ENCODE data around the gene HTR2B.

Gene HTR2B

DNA sequence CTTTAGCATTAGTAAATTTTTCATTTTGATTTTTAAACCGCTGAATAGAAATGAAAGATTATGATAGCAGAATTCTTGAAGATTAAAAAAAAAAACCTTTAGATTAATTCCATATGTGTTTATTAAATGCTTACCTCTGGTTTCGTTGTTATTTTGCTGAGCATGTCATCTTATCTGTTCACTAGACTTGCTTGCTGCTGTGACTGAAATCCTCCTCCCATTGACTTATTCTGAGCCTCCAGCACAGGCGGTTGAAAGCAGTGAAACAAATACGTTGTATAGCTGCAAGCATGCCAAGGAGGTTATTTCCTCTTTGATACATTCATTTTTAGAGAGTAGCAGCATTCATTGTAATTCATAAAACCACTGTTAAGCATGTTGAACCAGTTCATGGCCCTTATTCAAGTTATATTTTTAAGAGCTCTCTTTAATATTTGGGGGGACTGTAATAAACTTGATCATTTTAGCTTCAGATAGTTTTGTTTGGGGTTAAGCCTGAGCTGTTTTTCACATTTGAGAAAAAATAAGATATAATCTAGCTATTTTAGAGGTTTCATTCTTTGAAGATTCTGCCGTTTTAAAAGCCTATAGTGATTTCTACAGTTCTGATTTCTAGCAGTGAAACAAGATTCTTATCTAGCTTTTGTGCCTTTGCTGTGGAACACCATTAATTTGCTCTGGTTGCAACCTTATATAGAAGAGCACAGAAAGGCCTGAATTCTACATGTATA, at the start of gene HTR2B:
HTR2B (minus strand) TSS at position 205 of the 731 bp plus-strand sequence. CDS start 1,278 bp downstream, outside the sequence.
- DNase-seq (ENCODE audit: low read depth): no peak
- Histone ChIP-seq H3K9ac (ENCODE audit: low read length) (peak within 1 kb of the TSS; percentile 65), H3K27me3 (replicated peaks; ENCODE audit: control insufficient read depth, insufficient read depth, low read length) (no peaks in the 10 kb centered on the region), H3K36me3 (ENCODE audit: control insufficient read depth, insufficient read depth, low read length, severe bottlenecking) (peaks cover 3% of the 10 kb centered on the region), H3K4me3 (ENCODE audit: low read length) (peak within 1 kb of the TSS; percentile 69), H3K4me1 (ENCODE audit: control insufficient read depth, insufficient read depth, low read length) (peaks cover 35% of the 10 kb centered on the region), H3K9me3 (ENCODE audit: control insufficient read depth, low read length) (no peaks in the 10 kb centered on the region)

DNA sequence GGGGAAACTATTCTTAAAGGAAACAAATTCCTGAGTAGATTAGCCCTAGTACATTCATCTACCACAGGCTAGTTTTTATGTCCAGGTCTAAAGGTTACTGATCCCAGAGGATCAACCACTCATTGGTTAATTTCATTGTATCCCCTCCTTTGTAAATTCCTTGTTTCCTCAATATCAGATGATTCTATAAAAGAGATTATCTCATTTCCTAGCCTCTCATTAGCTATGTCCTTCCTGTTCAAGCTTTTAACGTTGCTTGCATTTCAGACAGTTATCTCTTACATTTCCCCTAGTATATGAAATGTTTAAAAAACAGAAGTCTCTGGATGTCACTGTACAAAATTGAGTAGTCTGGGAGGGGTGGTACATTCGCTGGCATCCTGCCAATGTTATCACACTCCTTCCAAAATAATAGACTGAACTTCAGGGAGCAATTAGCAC, 49.4 kb upstream of the HTR2B start:
- Histone ChIP-seq H3K4me1 (ENCODE audit: control insufficient read depth, insufficient read depth, low read length) (peaks cover 36% of the 10 kb centered on the region), H3K27me3 (replicated peaks; ENCODE audit: control insufficient read depth, insufficient read depth, low read length) (no peaks in the 10 kb centered on the region), H3K36me3 (ENCODE audit: control insufficient read depth, insufficient read depth, low read length, severe bottlenecking) (peaks cover 67% of the 10 kb centered on the region), H3K4me3 (ENCODE audit: low read length) (no peak overlapping the region), H3K9ac (ENCODE audit: low read length) (peak overlapping the region; percentile 56), H3K9me3 (ENCODE audit: control insufficient read depth, low read length) (no peaks in the 10 kb centered on the region)
- DNase-seq (ENCODE audit: low read depth): no peak

DNA sequence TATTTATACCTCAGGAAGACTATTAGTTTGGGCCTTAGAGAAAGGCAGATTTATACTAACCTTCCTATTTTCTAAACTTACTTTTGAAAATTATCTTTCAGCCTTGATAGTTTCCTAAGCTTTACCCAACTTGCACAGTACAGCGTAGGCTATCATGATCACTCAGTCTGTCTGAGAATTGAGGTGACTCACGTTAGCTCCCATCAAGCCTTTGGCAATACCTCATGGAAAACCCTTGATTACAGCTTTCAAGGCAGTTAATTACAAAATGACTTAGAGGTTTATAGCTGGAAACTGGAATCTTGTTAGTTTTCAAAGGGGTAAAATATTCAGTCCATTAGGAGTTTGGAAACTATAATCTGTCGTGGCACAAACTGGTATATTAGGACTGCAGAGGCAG, 47.2 kb upstream of the HTR2B start:
- Histone ChIP-seq H3K36me3 (ENCODE audit: control insufficient read depth, insufficient read depth, low read length, severe bottlenecking) (peaks cover 89% of the 10 kb centered on the region), H3K4me1 (ENCODE audit: control insufficient read depth, insufficient read depth, low read length) (peaks cover 37% of the 10 kb centered on the region), H3K4me3 (ENCODE audit: low read length) (no peak overlapping the region), H3K9me3 (ENCODE audit: control insufficient read depth, low read length) (no peaks in the 10 kb centered on the region), H3K27me3 (replicated peaks; ENCODE audit: control insufficient read depth, insufficient read depth, low read length) (no peaks in the 10 kb centered on the region), H3K9ac (ENCODE audit: low read length) (peak overlapping the region; percentile 11)
- DNase-seq (ENCODE audit: low read depth): no peak

DNA sequence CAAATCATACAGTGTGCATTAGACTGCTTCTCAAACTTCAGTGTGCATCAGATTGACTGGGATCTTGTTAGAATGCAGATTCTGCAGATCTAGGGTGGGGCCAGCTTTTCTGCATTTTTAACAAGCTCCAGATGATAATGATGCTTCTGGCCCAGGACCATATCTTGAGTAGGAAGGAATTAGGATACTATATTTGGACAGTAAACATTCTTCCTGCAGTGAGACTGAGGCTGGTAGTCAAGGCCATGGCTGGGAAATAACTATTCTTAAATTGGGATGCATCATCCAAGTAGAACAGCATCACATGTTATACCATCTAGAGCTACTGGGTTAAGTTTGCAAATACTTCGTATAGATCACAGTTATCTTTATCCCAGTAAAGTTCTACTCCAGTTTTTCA, 45.2 kb upstream of the HTR2B start:
- peak overlapping the region; percentile 63 for H3K9ac ChIP-seq (ENCODE audit: low read length)
- DNase-seq (ENCODE audit: low read depth): peak; percentile 70
- peaks cover 91% of the 10 kb centered on the region for H3K36me3 ChIP-seq (ENCODE audit: control insufficient read depth, insufficient read depth, low read length, severe bottlenecking)
- H3K4me1 ChIP-seq (ENCODE audit: control insufficient read depth, insufficient read depth, low read length): peaks cover 37% of the 10 kb centered on the region
- H3K27me3 ChIP-seq (replicated peaks; ENCODE audit: control insufficient read depth, insufficient read depth, low read length): no peaks in the 10 kb centered on the region
- H3K4me3 ChIP-seq (ENCODE audit: low read length): no peak overlapping the region
- H3K9me3 ChIP-seq (ENCODE audit: control insufficient read depth, low read length): no peaks in the 10 kb centered on the region

DNA sequence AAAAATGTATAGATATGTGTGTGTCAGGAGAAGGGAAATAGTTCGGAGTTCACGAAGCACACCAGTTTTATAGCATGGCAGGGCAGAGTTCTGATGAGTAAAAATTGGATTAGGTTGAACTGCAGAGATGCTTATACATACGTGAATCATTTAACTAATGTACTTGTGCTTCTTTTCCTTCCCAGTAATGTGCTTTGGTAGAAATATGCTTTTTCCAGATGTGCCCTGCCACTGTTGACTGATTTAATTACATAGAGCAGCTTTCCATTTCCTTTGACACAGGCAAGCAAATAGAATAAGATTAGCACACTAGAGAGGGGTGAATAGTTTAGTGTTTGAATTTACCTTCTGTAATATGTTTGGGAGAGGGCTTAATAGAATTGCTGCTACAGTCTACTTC, 44.6 kb upstream of the HTR2B start:
- Histone ChIP-seq H3K4me1 (ENCODE audit: control insufficient read depth, insufficient read depth, low read length) (peaks cover 35% of the 10 kb centered on the region), H3K36me3 (ENCODE audit: control insufficient read depth, insufficient read depth, low read length, severe bottlenecking) (peaks cover 91% of the 10 kb centered on the region), H3K27me3 (replicated peaks; ENCODE audit: control insufficient read depth, insufficient read depth, low read length) (no peaks in the 10 kb centered on the region), H3K4me3 (ENCODE audit: low read length) (no peak overlapping the region), H3K9ac (ENCODE audit: low read length) (peak overlapping the region; percentile 63), H3K9me3 (ENCODE audit: control insufficient read depth, low read length) (no peaks in the 10 kb centered on the region)
- no peak for DNase-seq (ENCODE audit: low read depth)

DNA sequence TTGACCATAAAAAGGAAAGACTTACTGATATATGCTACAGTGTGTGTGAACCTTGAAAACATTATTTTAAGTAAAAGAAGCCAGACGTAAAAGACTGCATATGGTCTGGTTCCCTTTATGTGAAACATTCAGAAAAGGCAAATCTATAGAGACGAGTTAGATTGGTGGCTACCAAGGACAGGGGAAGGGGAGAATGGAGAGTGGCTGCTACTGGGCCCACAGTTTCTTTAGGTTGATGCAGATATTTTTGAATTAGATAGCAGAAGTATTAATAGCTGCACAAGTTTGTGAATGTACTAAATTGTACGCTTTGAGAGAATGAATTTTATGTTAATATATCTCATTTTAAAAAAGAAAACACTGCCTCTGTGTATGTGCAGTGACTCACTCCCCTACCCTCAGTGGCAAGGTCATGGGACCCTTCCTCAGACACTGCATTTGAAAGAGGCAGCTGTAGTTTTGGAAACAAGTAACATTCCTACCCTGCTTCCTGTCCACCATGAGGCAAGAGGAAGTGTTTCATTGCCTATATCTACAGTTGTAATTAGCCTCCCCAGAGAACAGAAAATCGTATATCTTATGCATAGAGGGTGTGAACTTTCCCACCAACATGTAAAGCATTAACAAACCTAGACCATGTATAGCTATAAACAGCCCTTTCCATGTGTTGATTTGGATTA, 43.8 kb upstream of the HTR2B start:
- Histone ChIP-seq H3K36me3 (ENCODE audit: control insufficient read depth, insufficient read depth, low read length, severe bottlenecking) (peaks cover 91% of the 10 kb centered on the region), H3K4me1 (ENCODE audit: control insufficient read depth, insufficient read depth, low read length) (peaks cover 30% of the 10 kb centered on the region), H3K9me3 (ENCODE audit: control insufficient read depth, low read length) (no peaks in the 10 kb centered on the region), H3K9ac (ENCODE audit: low read length) (no peak overlapping the region), H3K4me3 (ENCODE audit: low read length) (no peak overlapping the region), H3K27me3 (replicated peaks; ENCODE audit: control insufficient read depth, insufficient read depth, low read length) (no peaks in the 10 kb centered on the region)
- DNase-seq (ENCODE audit: low read depth): no peak

DNA sequence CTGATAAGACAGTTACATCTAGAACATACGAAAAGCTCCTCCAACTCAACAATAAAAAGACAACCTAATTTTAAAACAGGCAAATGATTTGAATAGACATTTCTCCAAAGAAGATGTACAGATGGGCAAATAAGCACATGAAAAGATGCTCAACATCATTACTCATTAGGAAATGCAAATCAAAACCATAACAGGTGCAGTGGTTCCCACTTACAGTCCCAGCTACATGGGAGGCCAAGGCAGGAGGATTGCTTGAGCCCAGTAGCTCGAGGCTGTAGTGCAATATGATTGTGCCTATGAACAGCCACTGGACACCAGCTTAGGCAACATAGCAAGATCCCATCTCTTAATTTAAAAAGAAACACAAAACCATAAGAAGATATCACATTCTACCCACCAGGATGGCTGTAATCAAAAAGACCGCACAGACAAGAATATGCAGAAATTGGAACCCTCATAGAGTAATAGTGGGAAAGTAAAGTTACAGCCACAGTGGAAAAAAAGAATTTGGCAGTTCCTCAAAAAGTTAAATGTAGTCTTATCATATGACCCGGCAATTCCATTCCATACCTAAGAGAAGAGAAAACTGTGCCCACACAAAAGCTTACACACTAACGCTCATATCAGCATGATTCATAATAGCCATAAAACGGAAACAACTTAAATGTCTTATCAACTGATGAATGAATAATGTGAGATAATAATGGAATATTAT, 43.1 kb upstream of the HTR2B start:
- H3K36me3 ChIP-seq (ENCODE audit: control insufficient read depth, insufficient read depth, low read length, severe bottlenecking): peaks cover 91% of the 10 kb centered on the region

DNA sequence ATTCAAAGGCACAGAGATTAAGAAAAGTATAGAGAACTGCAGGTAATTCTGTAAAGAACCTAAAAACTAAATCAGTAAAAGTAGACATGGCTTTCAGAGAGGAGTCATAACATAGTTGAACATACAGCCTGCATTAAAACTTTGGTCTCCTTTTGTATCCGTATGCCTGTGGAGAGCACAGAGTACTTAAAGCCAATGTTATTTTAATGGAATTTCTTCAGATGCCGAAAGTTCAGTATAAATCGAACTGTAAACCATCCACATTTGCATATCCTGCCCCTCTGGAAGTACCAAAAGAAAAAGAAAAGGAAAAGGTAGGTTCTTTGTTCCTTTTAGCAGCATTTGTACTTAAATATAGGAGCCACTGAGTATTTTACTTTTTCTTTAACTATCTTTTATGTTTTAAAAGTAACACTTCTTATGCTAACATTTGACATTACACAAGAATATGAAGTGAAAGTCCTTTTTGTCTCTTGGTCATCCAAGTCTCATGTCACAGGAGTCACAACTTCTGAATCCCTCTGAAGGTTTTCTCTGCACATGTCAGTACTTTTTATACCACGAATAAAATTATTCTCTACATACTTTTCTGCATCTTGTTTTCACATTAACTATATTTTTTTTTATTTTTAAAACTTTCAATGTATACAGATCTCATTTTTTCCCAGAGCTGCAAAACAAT, 38.7 kb upstream of the HTR2B start:
- H3K9ac ChIP-seq (ENCODE audit: low read length): peak overlapping the region; percentile 81
- no peaks in the 10 kb centered on the region for H3K9me3 ChIP-seq (ENCODE audit: control insufficient read depth, low read length)
- no peaks in the 10 kb centered on the region for H3K27me3 ChIP-seq (replicated peaks; ENCODE audit: control insufficient read depth, insufficient read depth, low read length)
- peaks cover 60% of the 10 kb centered on the region for H3K36me3 ChIP-seq (ENCODE audit: control insufficient read depth, insufficient read depth, low read length, severe bottlenecking)
- H3K4me3 ChIP-seq (ENCODE audit: low read length): no peak overlapping the region
- peaks cover 49% of the 10 kb centered on the region for H3K4me1 ChIP-seq (ENCODE audit: control insufficient read depth, insufficient read depth, low read length)
- DNase-seq (ENCODE audit: low read depth): no peak

More for the DNA sequence above, 43.1 kb upstream of the HTR2B start:
- Histone ChIP-seq H3K4me1 (ENCODE audit: control insufficient read depth, insufficient read depth, low read length) (peaks cover 37% of the 10 kb centered on the region), H3K27me3 (replicated peaks; ENCODE audit: control insufficient read depth, insufficient read depth, low read length) (no peaks in the 10 kb centered on the region), H3K4me3 (ENCODE audit: low read length) (no peak overlapping the region), H3K9me3 (ENCODE audit: control insufficient read depth, low read length) (no peaks in the 10 kb centered on the region), H3K9ac (ENCODE audit: low read length) (no peak overlapping the region)
- DNase-seq (ENCODE audit: low read depth): no peak

DNA sequence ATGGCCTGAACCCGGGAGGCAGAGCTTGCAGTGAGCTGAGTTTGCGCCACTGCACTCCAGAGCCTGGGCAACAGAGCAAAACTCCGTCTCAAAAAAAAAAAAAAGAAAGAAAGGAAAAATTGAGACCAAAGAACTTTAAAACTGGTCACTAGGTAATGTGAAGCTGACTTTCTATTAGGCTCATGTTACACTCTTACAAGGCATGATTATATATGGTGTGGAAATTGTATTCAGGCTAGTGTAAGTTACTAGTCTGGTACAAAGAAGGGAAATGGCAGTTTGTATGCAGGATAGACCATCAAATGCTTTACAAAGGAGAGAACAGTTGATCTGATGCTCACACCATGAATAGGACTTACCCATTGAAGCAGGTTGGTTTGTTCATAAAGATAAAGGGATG, 38.2 kb upstream of the HTR2B start:
- Histone ChIP-seq H3K4me3 (ENCODE audit: low read length) (no peak overlapping the region), H3K9me3 (ENCODE audit: control insufficient read depth, low read length) (no peaks in the 10 kb centered on the region), H3K9ac (ENCODE audit: low read length) (peak overlapping the region; percentile 81), H3K27me3 (replicated peaks; ENCODE audit: control insufficient read depth, insufficient read depth, low read length) (no peaks in the 10 kb centered on the region), H3K36me3 (ENCODE audit: control insufficient read depth, insufficient read depth, low read length, severe bottlenecking) (peaks cover 61% of the 10 kb centered on the region), H3K4me1 (ENCODE audit: control insufficient read depth, insufficient read depth, low read length) (peaks cover 49% of the 10 kb centered on the region)
- no peak for DNase-seq (ENCODE audit: low read depth)

DNA sequence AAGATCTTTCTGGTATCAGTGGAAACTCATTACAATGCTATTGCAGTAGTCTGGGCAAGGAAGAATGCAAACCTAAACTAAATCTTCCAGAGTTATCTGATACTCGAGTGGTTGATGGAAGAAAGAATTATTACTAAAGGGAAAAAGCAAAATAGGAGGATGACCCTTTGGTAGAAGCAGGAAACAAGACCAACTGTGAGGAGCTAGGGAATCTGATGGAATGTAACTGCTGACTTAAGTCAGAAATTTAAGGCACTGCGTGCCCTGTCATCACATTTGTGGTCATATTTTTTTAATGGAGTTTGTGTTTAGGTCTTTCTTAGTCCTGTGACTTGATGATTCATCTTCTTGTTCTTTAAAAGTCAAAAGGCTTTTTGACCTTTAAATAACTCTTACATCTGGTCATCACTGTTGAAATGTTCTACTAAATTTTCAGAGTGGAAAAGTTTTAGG, 37.1 kb upstream of the HTR2B start:
- H3K4me3 ChIP-seq (ENCODE audit: low read length): peak overlapping the region; percentile 51
- peaks cover 53% of the 10 kb centered on the region for H3K36me3 ChIP-seq (ENCODE audit: control insufficient read depth, insufficient read depth, low read length, severe bottlenecking)
- H3K27me3 ChIP-seq (replicated peaks; ENCODE audit: control insufficient read depth, insufficient read depth, low read length): no peaks in the 10 kb centered on the region
- no peaks in the 10 kb centered on the region for H3K9me3 ChIP-seq (ENCODE audit: control insufficient read depth, low read length)
- peak; percentile 94 for DNase-seq (ENCODE audit: low read depth)
- H3K4me1 ChIP-seq (ENCODE audit: control insufficient read depth, insufficient read depth, low read length): peaks cover 49% of the 10 kb centered on the region
- H3K9ac ChIP-seq (ENCODE audit: low read length): peak overlapping the region; percentile 81

All from adipocyte (in vitro differentiated cells).